CD4-positive, CD25-positive, alpha-beta regulatory T cell (primary cell): ENCODE measurements around the gene DIP2A. TPM values are rescaled to one million over a fixed set of nuclear protein-coding genes. Genes with fewer than 3 reads are reported as not detected.

Experiments used
- ATAC-seq, 2 donors: fragments of 150-1000 bp; cut with Tn5 transposase; one replicate each; pipeline ENCODE4 v1.10.0; 2021; ENCODE audit warnings: low read depth in 2 of 2, moderate number of reproducible peaks in 2 of 2, moderate library complexity in 1 of 2
- DNase-seq, 3 donors: peaks; one replicate each; pipeline versions ENCODE4 v3.0.0 to v3.0.0-alpha.2; 2012 to 2022; ENCODE audit warnings: mixed read lengths in 1 of 3
- H3K27ac ChIP-seq: one replicate; pipeline ENCODE4 v1.7.0; 2013; ENCODE audit warnings: mild to moderate bottlenecking, low read length; ENCODE audit not compliant: insufficient read depth, poor library complexity, severe bottlenecking
- H3K27me3 ChIP-seq: one replicate; pipeline ENCODE4 v1.7.0; 2013; ENCODE audit warnings: low read length; ENCODE audit not compliant: control insufficient read depth, insufficient read depth
- H3K36me3 ChIP-seq: one replicate; pipeline ENCODE4 v1.7.0; 2013; ENCODE audit warnings: mild to moderate bottlenecking, low read length, moderate library complexity; ENCODE audit not compliant: control insufficient read depth, insufficient read depth
- H3K4me1 ChIP-seq: 2 replicates; pipeline ENCODE4 v1.7.0; 2013; ENCODE audit warnings: mild to moderate bottlenecking, low read length; ENCODE audit not compliant: insufficient read depth, control insufficient read depth, poor library complexity, severe bottlenecking
- H3K4me3 ChIP-seq: one replicate; pipeline ENCODE4 v1.7.0; 2013; ENCODE audit warnings: low read depth, mild to moderate bottlenecking, low read length, moderate library complexity
- H3K9me3 ChIP-seq, 2 experiments: 1 replicate in 1 of 2; 2 replicates in 1 of 2; pipeline ENCODE4 v1.7.0; 2013; ENCODE audit warnings: low read length in 2 of 2, mild to moderate bottlenecking in 1 of 2, moderate library complexity in 1 of 2; ENCODE audit not compliant: control insufficient read depth in 2 of 2
- H3K27ac Mint-ChIP-seq, 3 donors: one replicate each; pipeline ENCODE4 v1.8.0; 2020 to 2022; ENCODE audit warnings: mild to moderate bottlenecking in 3 of 3, mixed read lengths in 3 of 3, moderate library complexity in 2 of 3
- H3K27me3 Mint-ChIP-seq: one replicate; pipeline ENCODE4 v1.8.0; 2022; ENCODE audit warnings: mild to moderate bottlenecking, mixed read lengths
- H3K36me3 Mint-ChIP-seq: one replicate; pipeline ENCODE4 v1.8.0; 2020; ENCODE audit warnings: mixed read lengths
- H3K4me1 Mint-ChIP-seq, 4 donors: one replicate each; pipeline ENCODE4 v1.8.0; 2020 to 2022; ENCODE audit warnings: mixed read lengths in 4 of 4, mild to moderate bottlenecking in 1 of 4
- H3K4me3 Mint-ChIP-seq, 4 donors: one replicate each; pipeline ENCODE4 v1.8.0; 2020 to 2022; ENCODE audit warnings: mild to moderate bottlenecking in 4 of 4, mixed read lengths in 4 of 4, moderate library complexity in 3 of 4
- H3K9me3 Mint-ChIP-seq, 7 donors: one replicate each; pipeline ENCODE4 v1.8.0; 2020 to 2022; ENCODE audit warnings: mixed read lengths in 7 of 7, mild to moderate bottlenecking in 3 of 7, moderate library complexity in 2 of 7
- polyA plus RNA-seq, 4 donors: library from polyadenylated mRNA; unstranded; fragments of 300-500 nt; fragmentation: Illumina TruSeq; gene quantifications; one replicate each; pipeline ENCODE4 v1.2.3, GENCODE V29; 2021
- total RNA-seq: library from RNA; stranded (reverse); gene quantifications from one replicate; pipeline ENCODE4 v1.2.3, GENCODE V29; 2022

DIP2A gene
- total and polyA plus RNA-seq, 5 donors from 2014 or later = 12.6 to 125 (median 17.0) TPM

DNA sequence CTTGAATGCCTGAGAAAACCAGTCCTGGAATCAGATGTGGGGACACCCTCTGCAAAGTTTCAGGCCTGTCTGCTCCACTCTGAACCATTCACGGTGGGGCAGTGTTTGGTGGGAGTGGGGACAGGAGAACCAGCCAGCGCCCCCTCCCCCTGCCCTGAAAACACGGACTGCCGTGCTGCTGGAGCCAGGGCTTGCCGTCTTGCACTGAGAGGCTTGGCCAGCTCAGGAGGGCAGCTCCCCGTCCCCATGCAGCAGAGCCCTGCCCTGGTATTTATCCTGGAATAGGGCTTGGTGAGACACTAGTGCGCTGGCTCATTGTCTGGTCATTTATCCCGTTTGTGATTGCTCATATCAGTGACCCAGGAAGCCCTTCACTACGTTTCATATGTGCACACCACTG lies 142.3 kb downstream of the DIP2A start:
- DNase-seq = no peak
- H3K4me1 Mint-ChIP-seq = peaks cover 0 to 13% (median 9%) of the 10 kb centered on the region in 4 donors
- H3K4me1 ChIP-seq = peaks cover 10% of the 10 kb centered on the region
- no peaks in the 10 kb centered on the region for H3K36me3 Mint-ChIP-seq
- no peaks in the 10 kb centered on the region for H3K36me3 ChIP-seq
- no peak overlapping the region for H3K27ac ChIP-seq
- H3K4me3 Mint-ChIP-seq = no peak overlapping the region
- H3K27me3 Mint-ChIP-seq = no peaks in the 10 kb centered on the region
- H3K4me3 ChIP-seq = no peak overlapping the region
- peak overlapping the region in 1 of 3 donors; percentile 20 for H3K27ac Mint-ChIP-seq
- ATAC-seq = no peak
- H3K9me3 Mint-ChIP-seq = no peaks in the 10 kb centered on the region
- H3K9me3 ChIP-seq = no peaks in the 10 kb centered on the region
- H3K27me3 ChIP-seq = no peaks in the 10 kb centered on the region

DNA sequence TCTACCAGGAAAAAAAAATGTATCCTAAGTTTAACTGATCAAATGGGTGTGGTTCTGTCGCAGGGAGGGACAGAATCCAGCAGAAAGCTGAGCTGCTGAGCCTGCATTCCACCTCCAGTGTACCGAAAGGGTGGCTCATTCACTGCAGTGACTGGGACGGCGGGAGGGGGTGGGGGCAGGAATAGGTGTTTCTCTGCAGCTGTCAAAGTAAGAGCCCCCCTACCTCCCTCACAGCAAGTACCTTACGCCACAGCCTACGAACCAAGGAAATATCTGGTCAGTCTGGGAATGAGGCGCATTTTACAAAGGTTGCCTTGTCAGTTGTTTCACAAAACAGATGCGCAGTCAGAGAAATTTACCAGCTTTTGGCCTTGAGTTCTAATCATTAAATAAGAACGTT lies 144.5 kb downstream of the DIP2A start:
- DNase-seq (no peak), ATAC-seq (no peak)
- peaks cover 0 to 22% (median 15%) of the 10 kb centered on the region in 4 donors for H3K4me1 Mint-ChIP-seq

DNA sequence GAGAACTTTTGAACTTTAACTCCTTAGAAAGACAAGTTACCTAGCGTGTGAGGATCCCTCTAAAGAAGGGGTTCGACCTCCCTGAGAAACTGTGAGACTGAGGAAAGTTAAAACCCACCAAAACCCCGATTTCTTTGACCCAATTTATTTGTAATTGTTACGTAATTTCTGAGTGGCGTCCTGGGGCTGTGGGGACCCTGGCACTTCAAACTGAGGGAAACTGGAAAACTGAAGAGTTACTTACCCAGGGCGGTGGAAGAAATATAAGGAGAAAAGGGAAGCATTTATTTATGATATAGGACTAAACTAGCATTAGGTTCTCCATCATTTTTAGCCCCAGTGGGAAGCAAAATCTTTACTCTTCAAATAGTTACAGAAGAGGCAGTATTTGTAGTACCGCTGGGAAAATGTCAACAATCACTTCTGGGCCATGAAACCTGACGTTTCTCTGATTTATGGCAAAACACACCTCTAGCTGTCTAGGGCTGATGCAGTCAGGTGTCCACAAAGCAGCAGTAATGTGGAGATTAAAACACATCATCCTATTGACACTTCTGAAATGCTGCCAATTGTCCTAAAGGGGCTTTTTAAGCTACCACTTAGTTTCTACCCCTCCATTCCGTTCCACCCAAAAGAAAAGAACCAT lies 145.8 kb downstream of the DIP2A start:
- no peak overlapping the region for H3K27ac Mint-ChIP-seq

More for the DNA sequence above, 144.5 kb downstream of the DIP2A start:
- Mint-ChIP-seq H3K27me3 (no peaks in the 10 kb centered on the region), H3K36me3 (no peaks in the 10 kb centered on the region), H3K4me3 (no peak overlapping the region), H3K27ac (no peak overlapping the region), H3K9me3 (peaks cover 0 to 2% (median 0%) of the 10 kb centered on the region in 7 donors)
- Histone ChIP-seq H3K4me3 (no peak overlapping the region), H3K9me3 (no peaks in the 10 kb centered on the region), H3K27ac (no peak overlapping the region), H3K36me3 (no peaks in the 10 kb centered on the region), H3K4me1 (peaks cover 17% of the 10 kb centered on the region), H3K27me3 (no peaks in the 10 kb centered on the region)

DNA sequence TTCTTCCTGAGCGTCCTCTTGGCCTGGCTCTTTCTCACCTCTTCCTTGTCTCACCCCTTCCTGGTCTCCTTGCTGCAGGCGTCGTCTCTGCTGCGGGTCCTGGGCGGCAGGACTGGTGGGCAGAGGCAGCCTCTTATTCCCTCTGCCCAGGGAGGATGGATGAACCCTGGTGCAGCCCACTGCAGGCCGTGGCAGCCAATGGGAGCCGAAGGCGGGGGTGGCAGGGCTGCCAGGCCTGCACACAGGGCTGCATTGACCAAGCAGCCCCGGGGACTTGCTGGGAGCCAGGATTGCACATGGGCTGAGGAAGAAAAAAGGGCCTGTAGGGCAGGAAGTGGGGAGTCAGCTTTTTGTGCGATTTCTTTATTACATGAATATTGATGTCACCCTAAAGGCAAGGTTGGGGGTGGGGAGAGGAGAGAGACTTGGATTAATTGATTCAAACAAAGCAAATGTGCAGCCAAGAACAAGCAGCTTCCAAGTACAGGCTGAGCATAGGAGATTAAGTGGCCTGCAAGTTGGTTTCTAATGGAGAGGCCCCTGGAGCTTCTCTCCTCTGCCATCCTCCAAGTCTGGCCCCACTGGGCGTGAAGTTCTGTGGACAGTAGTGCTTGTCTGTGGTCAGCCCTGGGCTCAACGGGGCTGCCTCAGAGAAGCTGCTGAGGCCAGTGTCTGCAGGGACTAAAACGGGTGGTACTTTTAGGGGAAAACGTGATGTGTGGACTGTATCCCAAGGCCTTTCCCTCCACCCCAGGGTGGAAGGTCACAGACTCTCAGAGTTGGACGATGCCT lies 146.5 kb downstream of the DIP2A start, which contains the start of gene S100B:
TSS of gene S100B (minus strand) at position 108 of the 792 bp plus-strand sequence. CDS start 2,667 bp downstream, outside the sequence.
- H3K27me3 Mint-ChIP-seq = no peaks in the 10 kb centered on the region
- H3K27me3 ChIP-seq = no peaks in the 10 kb centered on the region
- DNase-seq (peak in 1 of 3 donors; percentile 14), ATAC-seq (no peak)
- H3K36me3 Mint-ChIP-seq = no peaks in the 10 kb centered on the region
- no peak within 1 kb of the TSS for H3K27ac ChIP-seq
- no peaks in the 10 kb centered on the region for H3K36me3 ChIP-seq
- peak within 1 kb of the TSS; percentile 25 to 71 (median 48) for H3K27ac Mint-ChIP-seq
- peak within 1 kb of the TSS in 1 of 4 donors; percentile 56 for H3K4me3 Mint-ChIP-seq
- H3K4me1 ChIP-seq = peaks cover 17% of the 10 kb centered on the region
- no peak within 1 kb of the TSS for H3K4me3 ChIP-seq
- H3K4me1 Mint-ChIP-seq = peaks cover 0 to 24% (median 13%) of the 10 kb centered on the region in 4 donors
- H3K9me3 ChIP-seq = peaks cover 0 to 1% of the 10 kb centered on the region in 2 experiments
- H3K9me3 Mint-ChIP-seq = peaks cover 0 to 3% (median 0%) of the 10 kb centered on the region in 7 donors

More for the DNA sequence above, 145.8 kb downstream of the DIP2A start:
- Histone ChIP-seq H3K4me3 (no peak overlapping the region), H3K4me1 (peaks cover 17% of the 10 kb centered on the region), H3K27ac (no peak overlapping the region), H3K27me3 (no peaks in the 10 kb centered on the region), H3K9me3 (no peaks in the 10 kb centered on the region), H3K36me3 (no peaks in the 10 kb centered on the region)
- H3K4me1 Mint-ChIP-seq = peaks cover 0 to 22% (median 15%) of the 10 kb centered on the region in 4 donors
- H3K36me3 Mint-ChIP-seq = no peaks in the 10 kb centered on the region
- no peaks in the 10 kb centered on the region for H3K27me3 Mint-ChIP-seq
- H3K4me3 Mint-ChIP-seq = no peak overlapping the region
- peaks cover 0 to 2% (median 0%) of the 10 kb centered on the region in 7 donors for H3K9me3 Mint-ChIP-seq
- ATAC-seq (no peak), DNase-seq (no peak)

DNA sequence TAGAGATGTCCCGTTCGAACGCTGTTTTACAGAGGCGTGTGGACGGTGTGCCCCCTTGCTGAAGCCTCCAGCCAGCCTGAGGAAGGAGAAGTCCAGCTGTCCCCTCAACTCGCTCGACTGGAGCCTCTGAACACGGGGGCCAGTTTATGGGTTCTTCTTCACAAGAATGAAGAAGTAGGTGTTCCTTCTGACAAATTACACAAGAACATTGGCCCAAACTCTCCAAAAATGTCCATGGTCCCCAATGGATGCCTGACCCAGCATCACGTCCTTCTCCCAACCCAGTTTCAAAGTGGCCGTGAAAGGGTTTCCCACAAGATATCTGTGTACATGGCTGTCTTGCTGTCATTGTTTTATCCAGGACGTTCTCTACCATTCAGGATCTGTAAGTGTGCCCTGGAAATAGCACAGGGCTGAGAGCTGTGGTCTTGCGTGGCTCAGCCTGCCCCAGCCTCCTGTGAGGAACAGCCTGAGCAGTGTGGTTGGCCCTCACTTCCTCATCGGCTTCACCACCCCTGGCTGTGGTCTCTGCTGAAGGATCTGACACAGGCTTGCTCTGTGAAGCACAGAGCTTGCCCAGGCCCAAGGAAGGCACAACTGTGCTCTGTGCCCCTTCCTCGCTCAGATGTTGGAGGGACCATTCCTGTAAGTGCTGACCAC lies 147.2 kb downstream of the DIP2A start:
- Mint-ChIP-seq H3K36me3 (no peaks in the 10 kb centered on the region), H3K27ac (peak overlapping the region in 2 of 3 donors; percentile 25 to 71), H3K4me3 (peak overlapping the region in 2 of 4 donors; percentile 36 to 56), H3K4me1 (peaks cover 0 to 24% (median 11%) of the 10 kb centered on the region in 4 donors), H3K27me3 (no peaks in the 10 kb centered on the region), H3K9me3 (peaks cover 0 to 7% (median 0%) of the 10 kb centered on the region in 7 donors)
- DNase-seq = peak in 2 of 3 donors; percentile 28 to 57
- no peaks in the 10 kb centered on the region for H3K36me3 ChIP-seq
- H3K9me3 ChIP-seq = peaks cover 5 to 9% of the 10 kb centered on the region in 2 experiments
- H3K27ac ChIP-seq = no peak overlapping the region
- ATAC-seq = peak; percentile 79 to 80
- peaks cover 5% of the 10 kb centered on the region for H3K27me3 ChIP-seq
- peaks cover 17% of the 10 kb centered on the region for H3K4me1 ChIP-seq
- no peak overlapping the region for H3K4me3 ChIP-seq

DNA sequence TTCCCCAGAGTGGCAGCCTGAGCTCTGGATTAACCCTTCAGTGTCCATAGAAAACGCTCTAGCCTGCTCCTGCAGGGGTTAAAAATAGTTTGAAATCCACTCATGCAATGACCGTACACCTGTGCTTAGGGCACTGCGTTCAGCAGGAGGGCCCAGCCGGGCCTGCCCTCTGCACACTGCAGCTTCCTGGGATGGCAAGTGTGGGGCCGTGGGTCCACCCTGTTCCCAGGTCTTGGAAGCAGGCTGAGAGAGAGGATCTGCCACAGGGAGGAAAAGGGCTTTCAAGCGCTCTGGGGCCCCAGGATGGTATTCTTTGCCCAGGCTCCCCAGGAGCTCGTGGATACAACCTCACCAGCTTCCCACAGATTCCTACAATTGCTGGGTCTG lies 147.7 kb downstream of the DIP2A start:
- Mint-ChIP-seq H3K27me3 (no peaks in the 10 kb centered on the region), H3K9me3 (peaks cover 0 to 8% (median 0%) of the 10 kb centered on the region in 7 donors), H3K4me3 (peak overlapping the region in 1 of 4 donors; percentile 31), H3K27ac (peak overlapping the region in 2 of 3 donors; percentile 25 to 71), H3K36me3 (no peaks in the 10 kb centered on the region), H3K4me1 (peaks cover 0 to 24% (median 11%) of the 10 kb centered on the region in 4 donors)
- Histone ChIP-seq H3K9me3 (peaks cover 7 to 9% of the 10 kb centered on the region in 2 experiments), H3K27ac (no peak overlapping the region), H3K27me3 (peaks cover 5% of the 10 kb centered on the region), H3K4me1 (peaks cover 17% of the 10 kb centered on the region), H3K36me3 (no peaks in the 10 kb centered on the region), H3K4me3 (no peak overlapping the region)
- DNase-seq = no peak
- ATAC-seq = no peak

DNA sequence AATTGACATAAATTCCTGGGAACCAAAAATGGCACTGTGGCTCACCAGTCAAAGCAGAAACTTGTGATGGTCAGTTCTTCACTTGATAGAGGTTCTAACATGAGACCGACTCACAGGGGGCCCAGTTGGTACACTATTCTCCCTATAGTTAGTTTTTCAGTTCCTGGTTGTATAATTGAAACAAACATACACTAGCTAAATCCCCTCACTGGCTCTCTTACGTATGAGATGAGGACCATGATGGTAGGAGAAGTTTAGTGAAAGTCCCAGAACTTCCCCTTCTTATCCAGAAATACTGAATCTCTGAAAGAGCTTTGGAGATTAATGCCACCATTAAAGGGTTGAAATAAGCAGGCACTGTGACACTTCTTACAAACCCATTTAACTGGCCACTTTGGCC lies 148.9 kb downstream of the DIP2A start:
- peaks cover 0 to 24% (median 11%) of the 10 kb centered on the region in 4 donors for H3K4me1 Mint-ChIP-seq
- H3K36me3 Mint-ChIP-seq = no peaks in the 10 kb centered on the region
- ATAC-seq (no peak), DNase-seq (no peak)
- no peaks in the 10 kb centered on the region for H3K36me3 ChIP-seq
- peaks cover 17% of the 10 kb centered on the region for H3K4me1 ChIP-seq
- H3K4me3 Mint-ChIP-seq = no peak overlapping the region
- H3K4me3 ChIP-seq = no peak overlapping the region
- H3K27ac ChIP-seq = no peak overlapping the region
- H3K9me3 ChIP-seq = peaks cover 9 to 14% of the 10 kb centered on the region in 2 experiments
- H3K27ac Mint-ChIP-seq = peak overlapping the region in 1 of 3 donors; percentile 7
- H3K27me3 ChIP-seq = peaks cover 5% of the 10 kb centered on the region
- H3K27me3 Mint-ChIP-seq = no peaks in the 10 kb centered on the region
- peaks cover 0 to 8% (median 3%) of the 10 kb centered on the region in 7 donors for H3K9me3 Mint-ChIP-seq
